ENCODE data around the gene MACROD2. TPM values are rescaled to one million over a fixed set of nuclear protein-coding genes. Genes with fewer than 3 reads are reported as not detected.

MACROD2 gene
- total RNA-seq, 1 experiment from 2014 or later: 1.6 TPM

DNA sequence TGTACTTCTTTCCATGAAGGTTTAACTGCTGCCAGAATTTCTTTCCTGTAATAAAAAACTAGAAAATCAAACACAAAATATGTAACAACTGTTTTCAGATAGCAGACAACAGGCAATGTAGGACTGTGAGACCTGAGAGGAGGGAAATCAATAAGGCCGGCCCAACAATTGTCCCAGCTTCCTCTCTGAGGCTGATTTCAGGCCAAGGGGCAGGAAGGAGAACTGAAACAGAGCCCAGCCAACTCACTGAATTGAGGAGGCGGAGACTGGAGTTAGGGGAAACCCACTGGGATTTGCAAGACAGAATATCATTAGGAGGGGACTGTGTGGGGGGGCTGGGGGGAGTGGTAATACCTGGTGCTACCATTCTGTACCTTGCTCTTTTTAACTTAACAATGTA is 299.9 kb downstream of the MACROD2 start:
- no peak overlapping the region for H3K27ac ChIP-seq (ENCODE audit: insufficient read length, low read depth, low read length)
- no peak overlapping the region for H3K14ac ChIP-seq (ENCODE audit: insufficient read depth, low read length)
- no peaks in the 10 kb centered on the region for H3K36me3 Mint-ChIP-seq (ENCODE audit: insufficient read depth in 1 of 3, low read depth in 3 of 3)
- H3K27ac Mint-ChIP-seq: peak overlapping the region in 1 of 3 experiments; percentile 38; a peak in 1 of 7 replicates
- no peaks in the 10 kb centered on the region for H3K9me3 ChIP-seq (ENCODE audit: control insufficient read depth, low read depth, low read length)
- no peak overlapping the region for H3K4me3 Mint-ChIP-seq
- H3K4me1 Mint-ChIP-seq: peaks cover 4 to 5% of the 10 kb centered on the region in 2 experiments; a peak in 2 of 4 replicates
- no peaks in the 10 kb centered on the region for H3K79me1 ChIP-seq (ENCODE audit: insufficient read depth, low read depth, low read length, poor library complexity, severe bottlenecking)
- no peaks in the 10 kb centered on the region for H4K20me1 ChIP-seq (ENCODE audit: control insufficient read depth, insufficient read depth, insufficient read length)
- H3K9ac ChIP-seq (ENCODE audit: extremely low read depth, insufficient read length, low read length): no peak overlapping the region
- WGBS (ENCODE audit: extremely low coverage, insufficient read length, low lambda C conversion rate): no CpG with 5 or more reads among the region's 2 CpGs
- H3K27me3 Mint-ChIP-seq (ENCODE audit: low read depth): no peaks in the 10 kb centered on the region
- no peaks in the 10 kb centered on the region for H3K27me3 ChIP-seq (ENCODE audit: insufficient read depth, low read length)
- H3K79me2 ChIP-seq (ENCODE audit: insufficient read depth, low read length): no peaks in the 10 kb centered on the region
- no peak overlapping the region for H2BK15ac ChIP-seq (ENCODE audit: low read depth, low read length)
- no peak overlapping the region for H3K18ac ChIP-seq (ENCODE audit: insufficient read length, low read depth, low read length)
- DNase-seq: no peak
- H3K4ac ChIP-seq (ENCODE audit: low read depth, low read length): no peak overlapping the region
- no peak overlapping the region for H2AK5ac ChIP-seq (ENCODE audit: insufficient read length, low read length)
- no peak overlapping the region for H4K5ac ChIP-seq (ENCODE audit: insufficient read length, low read depth, low read length)
- no peaks in the 10 kb centered on the region for H3K9me3 Mint-ChIP-seq
- H2BK120ac ChIP-seq (ENCODE audit: low read depth, low read length, poor library complexity, severe bottlenecking): no peak overlapping the region
- no peak overlapping the region for H3T11ph ChIP-seq (ENCODE audit: low read length)
- no peak overlapping the region for H4K8ac ChIP-seq (replicated peaks; ENCODE audit: insufficient read length, low read depth, low read length)
- no peaks in the 10 kb centered on the region for H3K4me1 ChIP-seq (ENCODE audit: insufficient read depth, low read length)
- H3K56ac ChIP-seq (ENCODE audit: insufficient read length, low read depth, low read length): no peak overlapping the region
- no peak overlapping the region for H2BK5ac ChIP-seq (ENCODE audit: insufficient read length, low read length)
- no peak overlapping the region for H2BK12ac ChIP-seq (ENCODE audit: insufficient read length, low read depth, low read length)
- no peak overlapping the region for H3K4me2 ChIP-seq (ENCODE audit: insufficient read depth, insufficient read length, low read length)
- no peak for TF ChIP-seq CTCF (conservative IDR thresholded peaks at IDR 0.05)
- H3K23ac ChIP-seq (ENCODE audit: insufficient read length, low read depth, low read length): no peak overlapping the region
- no peaks in the 10 kb centered on the region for H3K23me2 ChIP-seq (ENCODE audit: insufficient read length, low read depth, low read length, poor library complexity, severe bottlenecking)
- no peak overlapping the region for H4K91ac ChIP-seq (ENCODE audit: insufficient read length, low read depth, low read length)
- no peak overlapping the region for H2BK20ac ChIP-seq (ENCODE audit: low read depth, low read length, poor library complexity, severe bottlenecking)
- H2AFZ ChIP-seq (ENCODE audit: low read length): no peak overlapping the region

All from H9 (cell line).